Esophagus squamous epithelium (tissue), 4 donors: ENCODE data around the gene DDX52.

Experiments
- POLR2A ChIP-seq, 4 donors: fragments of 450-650 bp; IDR thresholded peaks; one replicate each; pipeline ENCODE4 v1.6.1; 2017; ENCODE audit warnings: antibody characterized with exemption in 4 of 4, mild to moderate bottlenecking in 4 of 4, moderate library complexity in 3 of 4
- TF ChIP-seq, protein P1 (sequence below), 6 experiments: fragments of 450-650 bp in 4 of 6; fragments of 200-600 bp in 2 of 6; sonication (generic) in 2 of 6; IDR thresholded peaks; one replicate each; pipeline ENCODE4 v1.5.1; 2016 to 2019; ENCODE audit warnings: antibody characterized with exemption in 6 of 6, mild to moderate bottlenecking in 4 of 6, moderate library complexity in 4 of 6

DNA sequence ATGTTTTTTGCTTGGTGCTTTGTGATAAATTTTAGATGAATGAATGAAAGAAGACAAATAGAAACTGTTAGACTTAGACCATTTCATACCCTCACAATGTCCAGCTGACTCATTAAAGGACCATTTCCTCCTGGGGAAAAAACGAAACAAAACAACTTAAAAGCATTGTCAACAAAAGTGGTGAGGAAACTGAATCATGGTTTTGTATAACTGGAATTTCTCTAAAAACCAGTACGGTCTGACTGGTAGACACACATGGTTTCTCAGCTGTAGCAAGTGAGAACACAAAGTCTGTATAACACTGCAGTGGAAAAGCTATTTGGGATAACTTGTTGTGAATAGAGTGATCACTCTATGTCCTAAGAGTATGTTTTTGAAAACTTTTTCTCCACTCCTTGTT is 5.3 kb upstream of the DDX52 start:
- TF ChIP-seq POLR2A (IDR thresholded peaks at IDR 0.05), result no peak
- TF ChIP-seq, protein P1, sequence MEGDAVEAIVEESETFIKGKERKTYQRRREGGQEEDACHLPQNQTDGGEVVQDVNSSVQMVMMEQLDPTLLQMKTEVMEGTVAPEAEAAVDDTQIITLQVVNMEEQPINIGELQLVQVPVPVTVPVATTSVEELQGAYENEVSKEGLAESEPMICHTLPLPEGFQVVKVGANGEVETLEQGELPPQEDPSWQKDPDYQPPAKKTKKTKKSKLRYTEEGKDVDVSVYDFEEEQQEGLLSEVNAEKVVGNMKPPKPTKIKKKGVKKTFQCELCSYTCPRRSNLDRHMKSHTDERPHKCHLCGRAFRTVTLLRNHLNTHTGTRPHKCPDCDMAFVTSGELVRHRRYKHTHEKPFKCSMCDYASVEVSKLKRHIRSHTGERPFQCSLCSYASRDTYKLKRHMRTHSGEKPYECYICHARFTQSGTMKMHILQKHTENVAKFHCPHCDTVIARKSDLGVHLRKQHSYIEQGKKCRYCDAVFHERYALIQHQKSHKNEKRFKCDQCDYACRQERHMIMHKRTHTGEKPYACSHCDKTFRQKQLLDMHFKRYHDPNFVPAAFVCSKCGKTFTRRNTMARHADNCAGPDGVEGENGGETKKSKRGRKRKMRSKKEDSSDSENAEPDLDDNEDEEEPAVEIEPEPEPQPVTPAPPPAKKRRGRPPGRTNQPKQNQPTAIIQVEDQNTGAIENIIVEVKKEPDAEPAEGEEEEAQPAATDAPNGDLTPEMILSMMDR (IDR thresholded peaks at IDR 0.05), result no peak
